NT2/D1 (cell line): Measurements from ENCODE around the gene SLC22A25.

ENCODE experiments used
- SUZ12 ChIP-seq: IDR thresholded peaks from 2 replicates; pipeline ENCODE4 v1.6.1; 2011; ENCODE audit not compliant: insufficient read length, insufficient read depth; ENCODE audit errors: extremely low read depth
- ZNF274 ChIP-seq: IDR thresholded peaks from 2 replicates; pipeline ENCODE4 v1.6.1; 2011; ENCODE audit warnings: mild to moderate bottlenecking, low read depth, low read length

- TF ChIP-seq SUZ12, result no peak
- TF ChIP-seq ZNF274, result no peak
These were observed 19.1 kb upstream of the SLC22A25 start for GRCh38 chr11:63262547-63262946.
